ENCODE measurements around the gene PCDH15.
A peak's percentile ranks its signal among the peaks of the same experiment; 100 is the strongest.

The PCDH15 gene

GRCh38 chr10:54125098-54125747 lies 675.8 kb downstream of the PCDH15 start:
- DNase-seq (ENCODE audit: low spot score): no peak

GRCh38 chr10:54124209-54124885 lies 676.7 kb downstream of the PCDH15 start:
- DNase-seq (ENCODE audit: low spot score): no peak

- DNase-seq (ENCODE audit: low spot score): no peak
These were observed 680.2 kb downstream of the PCDH15 start for GRCh38 chr10:54120806-54121205.

GRCh38 chr10:54108961-54109360 lies 692.1 kb downstream of the PCDH15 start:
- no peak for DNase-seq (ENCODE audit: low spot score)

- DNase-seq (ENCODE audit: low spot score): no peak
These were observed 704.1 kb downstream of the PCDH15 start for GRCh38 chr10:54096892-54097291.

GRCh38 chr10:54094321-54094720 lies 706.7 kb downstream of the PCDH15 start:
- DNase-seq (ENCODE audit: low spot score): no peak

- DNase-seq (ENCODE audit: low spot score): no peak
These were observed 709.8 kb downstream of the PCDH15 start for GRCh38 chr10:54091237-54091636.

- DNase-seq (ENCODE audit: low spot score): no peak
These were observed 719.1 kb downstream of the PCDH15 start for GRCh38 chr10:54081950-54082349.

GRCh38 chr10:54067361-54067760 lies 733.7 kb downstream of the PCDH15 start:
- no peak for DNase-seq (ENCODE audit: low spot score)

GRCh38 chr10:54066646-54067045 lies 734.4 kb downstream of the PCDH15 start:
- DNase-seq (ENCODE audit: low spot score): no peak

- no peak for DNase-seq (ENCODE audit: low spot score)
These were observed 735.9 kb downstream of the PCDH15 start for GRCh38 chr10:54065106-54065505.

GRCh38 chr10:54064215-54064614 lies 736.8 kb downstream of the PCDH15 start:
- no peak for DNase-seq (ENCODE audit: low spot score)

GRCh38 chr10:54063514-54063913 lies 737.5 kb downstream of the PCDH15 start:
- DNase-seq (ENCODE audit: low spot score): no peak

- DNase-seq (ENCODE audit: low spot score): no peak
These were observed 740.5 kb downstream of the PCDH15 start for GRCh38 chr10:54060572-54060971.

- DNase-seq (ENCODE audit: low spot score): no peak
These were observed 743.7 kb downstream of the PCDH15 start for GRCh38 chr10:54057357-54057756.

GRCh38 chr10:54026340-54026739 lies 774.7 kb downstream of the PCDH15 start:
- DNase-seq (ENCODE audit: low spot score): no peak

- no peak for DNase-seq (ENCODE audit: low spot score)
These were observed 789.9 kb downstream of the PCDH15 start for GRCh38 chr10:54011117-54011516.

- DNase-seq (ENCODE audit: low spot score): no peak
These were observed 790.6 kb downstream of the PCDH15 start for GRCh38 chr10:54010337-54010933.

GRCh38 chr10:54009672-54010071 lies 791.4 kb downstream of the PCDH15 start:
- no peak for DNase-seq (ENCODE audit: low spot score)

- DNase-seq (ENCODE audit: low spot score): no peak
These were observed 799.0 kb downstream of the PCDH15 start for GRCh38 chr10:54002077-54002476.

GRCh38 chr10:53997953-53998352 lies 803.1 kb downstream of the PCDH15 start:
- peak; percentile 64 for DNase-seq (ENCODE audit: low spot score)

- no peak for DNase-seq (ENCODE audit: low spot score)
These were observed 810.2 kb downstream of the PCDH15 start for GRCh38 chr10:53990799-53991238.

GRCh38 chr10:53983431-53983830 lies 817.6 kb downstream of the PCDH15 start:
- DNase-seq (ENCODE audit: low spot score): no peak

Data from pons (tissue), 1 donor.